PFSK-1 (cell line): Measurements from ENCODE around the gene GJD2.

Source experiments
- FOXP2 ChIP-seq: optimal IDR thresholded peaks from 2 replicates; pipeline ENCODE3; 2011; ENCODE audit warnings: borderline replicate concordance, control low read depth, inconsistent platforms; ENCODE audit not compliant: insufficient read depth; ENCODE audit errors: extremely low read length, extremely low read depth
- POLR2AphosphoS5 ChIP-seq: IDR thresholded peaks from 2 replicates; pipeline ENCODE4 v1.6.1; 2012; ENCODE audit warnings: low read depth, mild to moderate bottlenecking, control low read depth, low read length, moderate library complexity
- SIN3A ChIP-seq: IDR thresholded peaks from 2 replicates; pipeline ENCODE4 v1.6.1; 2012; ENCODE audit warnings: mild to moderate bottlenecking, low read length, moderate library complexity, borderline replicate concordance; ENCODE audit not compliant: insufficient read depth
- TAF1 ChIP-seq: IDR thresholded peaks from 2 replicates; pipeline ENCODE4 v1.6.1; 2012; ENCODE audit warnings: low read length, control low read depth, borderline replicate concordance; ENCODE audit not compliant: insufficient read depth
- TF ChIP-seq, protein P1 (sequence below), 2 experiments: IDR thresholded peaks; 2 replicates each; pipeline versions ENCODE4 v1.6.1 to v1.8.0; 2011 to 2012; ENCODE audit warnings: low read depth in 2 of 2, low read length in 2 of 2, control low read depth in 1 of 2, inconsistent platforms in 1 of 2, mild to moderate bottlenecking in 1 of 2, moderate library complexity in 1 of 2; ENCODE audit not compliant: insufficient read depth in 1 of 2

GJD2 gene

DNA sequence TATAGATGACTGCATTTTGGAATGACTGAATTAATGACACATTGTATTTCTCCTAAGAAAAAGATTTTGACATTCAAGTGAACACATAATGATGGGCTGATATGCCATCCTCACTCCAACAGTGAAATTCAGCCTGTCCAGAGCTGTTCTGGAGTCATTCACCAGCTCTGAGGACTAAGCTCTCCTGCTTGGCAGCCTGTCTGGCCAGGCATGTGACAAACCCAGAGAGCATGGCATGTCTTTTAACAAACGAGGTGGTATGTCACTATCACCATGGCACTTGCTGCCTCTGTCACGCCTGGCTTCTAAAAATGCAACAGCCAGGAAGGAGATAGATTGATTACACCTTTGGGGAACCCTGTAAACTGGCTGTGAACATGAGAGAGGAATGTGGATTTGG, 39.1 kb upstream of the GJD2 start:
- TF ChIP-seq POLR2AphosphoS5 (no peak), SIN3A (no peak), FOXP2 (no peak), TAF1 (no peak)
- TF ChIP-seq, protein P1, sequence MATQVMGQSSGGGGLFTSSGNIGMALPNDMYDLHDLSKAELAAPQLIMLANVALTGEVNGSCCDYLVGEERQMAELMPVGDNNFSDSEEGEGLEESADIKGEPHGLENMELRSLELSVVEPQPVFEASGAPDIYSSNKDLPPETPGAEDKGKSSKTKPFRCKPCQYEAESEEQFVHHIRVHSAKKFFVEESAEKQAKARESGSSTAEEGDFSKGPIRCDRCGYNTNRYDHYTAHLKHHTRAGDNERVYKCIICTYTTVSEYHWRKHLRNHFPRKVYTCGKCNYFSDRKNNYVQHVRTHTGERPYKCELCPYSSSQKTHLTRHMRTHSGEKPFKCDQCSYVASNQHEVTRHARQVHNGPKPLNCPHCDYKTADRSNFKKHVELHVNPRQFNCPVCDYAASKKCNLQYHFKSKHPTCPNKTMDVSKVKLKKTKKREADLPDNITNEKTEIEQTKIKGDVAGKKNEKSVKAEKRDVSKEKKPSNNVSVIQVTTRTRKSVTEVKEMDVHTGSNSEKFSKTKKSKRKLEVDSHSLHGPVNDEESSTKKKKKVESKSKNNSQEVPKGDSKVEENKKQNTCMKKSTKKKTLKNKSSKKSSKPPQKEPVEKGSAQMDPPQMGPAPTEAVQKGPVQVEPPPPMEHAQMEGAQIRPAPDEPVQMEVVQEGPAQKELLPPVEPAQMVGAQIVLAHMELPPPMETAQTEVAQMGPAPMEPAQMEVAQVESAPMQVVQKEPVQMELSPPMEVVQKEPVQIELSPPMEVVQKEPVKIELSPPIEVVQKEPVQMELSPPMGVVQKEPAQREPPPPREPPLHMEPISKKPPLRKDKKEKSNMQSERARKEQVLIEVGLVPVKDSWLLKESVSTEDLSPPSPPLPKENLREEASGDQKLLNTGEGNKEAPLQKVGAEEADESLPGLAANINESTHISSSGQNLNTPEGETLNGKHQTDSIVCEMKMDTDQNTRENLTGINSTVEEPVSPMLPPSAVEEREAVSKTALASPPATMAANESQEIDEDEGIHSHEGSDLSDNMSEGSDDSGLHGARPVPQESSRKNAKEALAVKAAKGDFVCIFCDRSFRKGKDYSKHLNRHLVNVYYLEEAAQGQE (IDR thresholded peaks at IDR 0.05; ENCODE audit: insufficient read depth in 1 of 2, low read depth in 2 of 2, low read length in 2 of 2) = no peak

DNA sequence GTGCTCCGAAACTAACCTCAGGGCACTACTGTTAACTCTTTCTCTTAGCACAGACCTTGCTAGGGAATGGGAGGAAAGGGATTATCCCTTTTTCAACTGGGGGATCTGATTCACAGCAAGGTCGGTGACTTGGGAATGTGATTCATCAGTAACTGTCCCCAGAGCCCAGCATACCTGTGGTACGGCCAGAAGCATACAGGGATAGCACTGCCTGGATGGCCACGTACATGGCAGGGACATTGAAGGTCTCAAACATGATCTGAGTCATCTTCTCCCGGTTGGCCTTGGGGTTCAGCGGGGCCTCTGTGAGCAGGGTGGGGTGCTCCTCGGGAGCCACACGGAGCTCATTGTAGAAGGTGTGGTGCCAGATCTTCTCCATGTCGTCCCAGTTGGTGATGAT, 38.3 kb upstream of the GJD2 start:
- TF ChIP-seq TAF1 (no peak), SIN3A (no peak), POLR2AphosphoS5 (no peak)

DNA sequence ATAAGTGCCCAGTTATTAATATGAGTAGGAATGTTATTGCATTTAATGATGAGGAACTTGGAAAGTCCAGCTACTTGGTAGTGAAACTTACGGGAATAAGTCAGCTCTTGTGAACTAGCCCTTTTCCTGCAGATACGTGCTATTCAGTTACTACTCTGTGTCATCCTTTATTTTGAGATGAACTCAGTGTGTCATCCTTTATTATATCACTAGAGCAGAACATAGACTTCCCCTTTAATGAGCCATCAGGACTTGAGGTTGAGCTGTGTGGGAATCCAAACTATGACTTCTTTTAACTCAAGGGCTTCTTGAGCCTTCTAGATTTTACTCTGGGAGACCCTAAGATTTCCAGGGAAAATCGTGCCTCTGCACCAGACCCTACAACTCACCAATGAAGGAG, 36.9 kb upstream of the GJD2 start:
- TF ChIP-seq POLR2AphosphoS5 (no peak), TAF1 (no peak), SIN3A (no peak)

- no peak for TF ChIP-seq FOXP2
- TF ChIP-seq, protein P1 (IDR thresholded peaks at IDR 0.05; ENCODE audit: insufficient read depth in 1 of 2, low read depth in 2 of 2, low read length in 2 of 2) = no peak
- no peak for TF ChIP-seq SIN3A
- TF ChIP-seq TAF1 = no peak
- TF ChIP-seq POLR2AphosphoS5 = no peak
Measured at GRCh38 chr15:34790121-34790520, 35.3 kb upstream of the GJD2 start.

DNA sequence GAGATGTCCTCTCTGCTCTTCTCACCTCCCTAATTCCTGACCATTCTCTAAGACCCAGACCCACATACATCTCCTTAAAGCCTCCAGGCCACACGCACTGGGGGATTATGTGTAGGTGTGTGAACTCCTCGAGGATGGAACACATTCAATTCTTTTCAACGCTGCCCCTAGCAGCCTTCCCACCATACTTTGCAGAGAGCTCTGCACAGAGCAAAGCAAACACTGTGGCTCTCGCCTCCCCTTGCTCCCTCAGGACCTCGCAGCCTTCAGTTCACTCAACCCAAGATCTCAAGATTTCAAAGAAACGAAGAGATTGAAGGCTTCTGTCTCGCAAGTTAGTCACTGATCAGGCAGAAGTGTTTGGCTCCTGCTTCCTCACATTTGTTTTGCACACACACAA, 34.5 kb upstream of the GJD2 start:
- TF ChIP-seq FOXP2 (no peak), SIN3A (no peak), TAF1 (no peak), POLR2AphosphoS5 (no peak)
- TF ChIP-seq, protein P1 (IDR thresholded peaks at IDR 0.05; ENCODE audit: insufficient read depth in 1 of 2, low read depth in 2 of 2, low read length in 2 of 2) = no peak

GRCh38 chr15:34786206-34786605, 31.4 kb upstream of the GJD2 start:
- TF ChIP-seq, protein P1 (IDR thresholded peaks at IDR 0.05; ENCODE audit: insufficient read depth in 1 of 2, low read depth in 2 of 2, low read length in 2 of 2) = no peak
- TF ChIP-seq POLR2AphosphoS5 = no peak
- no peak for TF ChIP-seq FOXP2
- no peak for TF ChIP-seq TAF1
- no peak for TF ChIP-seq SIN3A
